ENCODE data around the gene WWC1.

WWC1 gene

DNA sequence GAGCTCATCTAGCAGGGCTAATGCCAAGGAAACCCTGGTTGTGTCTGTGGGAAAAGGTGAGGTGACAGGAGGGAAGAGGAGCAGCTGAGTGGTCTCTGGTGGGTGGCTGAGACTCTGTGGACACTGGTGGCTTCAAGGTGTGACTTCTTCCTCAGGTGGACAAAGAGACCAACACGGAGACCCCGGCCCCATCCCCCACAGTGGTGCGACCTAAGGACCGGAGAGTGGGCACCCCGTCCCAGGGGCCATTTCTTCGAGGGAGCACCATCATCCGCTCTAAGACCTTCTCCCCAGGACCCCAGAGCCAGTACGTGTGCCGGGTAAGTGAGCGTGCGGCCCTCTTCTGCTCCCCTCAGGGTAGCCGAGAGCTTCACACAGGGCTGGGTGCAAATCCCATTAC lies 163.8 kb downstream of the WWC1 start:
- DNase-seq = no peak

DNA sequence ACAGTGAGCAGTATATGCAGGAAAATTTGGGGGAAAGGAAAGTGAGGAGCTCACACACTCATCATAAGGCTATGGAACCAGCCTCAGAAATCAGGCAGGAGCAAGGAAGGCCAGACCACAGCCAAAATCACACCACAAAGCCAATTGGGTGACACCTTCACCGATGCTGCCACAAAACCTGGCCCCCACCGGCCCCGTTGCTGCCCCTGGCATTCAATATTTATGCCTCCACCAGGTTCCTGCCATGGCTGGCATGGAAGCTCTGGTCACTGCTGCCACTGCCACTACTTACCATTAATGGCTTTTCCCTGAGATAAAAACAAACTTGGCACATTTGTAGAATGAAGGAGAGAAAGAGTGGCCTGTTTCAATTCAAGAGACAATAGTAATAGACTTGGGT lies 166.1 kb downstream of the WWC1 start:
- DNase-seq = no peak

DNA sequence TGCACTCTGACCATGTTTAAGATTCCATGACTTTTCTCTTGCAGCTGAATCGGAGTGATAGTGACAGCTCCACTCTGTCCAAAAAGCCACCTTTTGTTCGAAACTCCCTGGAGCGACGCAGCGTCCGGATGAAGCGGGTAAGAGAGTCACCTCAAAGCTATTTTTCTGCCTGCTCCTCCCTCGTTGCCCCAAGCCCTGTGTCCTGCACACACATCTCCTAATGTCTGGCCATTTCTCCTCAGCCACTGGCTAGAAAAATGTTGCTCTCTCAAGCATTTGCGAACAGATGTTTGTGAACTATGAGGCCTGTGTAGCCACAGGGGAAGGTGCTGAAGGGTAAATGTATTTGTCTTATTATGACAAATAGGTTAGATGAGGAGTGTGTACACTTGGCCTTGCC lies 169.2 kb downstream of the WWC1 start:
- no peak for DNase-seq

DNA sequence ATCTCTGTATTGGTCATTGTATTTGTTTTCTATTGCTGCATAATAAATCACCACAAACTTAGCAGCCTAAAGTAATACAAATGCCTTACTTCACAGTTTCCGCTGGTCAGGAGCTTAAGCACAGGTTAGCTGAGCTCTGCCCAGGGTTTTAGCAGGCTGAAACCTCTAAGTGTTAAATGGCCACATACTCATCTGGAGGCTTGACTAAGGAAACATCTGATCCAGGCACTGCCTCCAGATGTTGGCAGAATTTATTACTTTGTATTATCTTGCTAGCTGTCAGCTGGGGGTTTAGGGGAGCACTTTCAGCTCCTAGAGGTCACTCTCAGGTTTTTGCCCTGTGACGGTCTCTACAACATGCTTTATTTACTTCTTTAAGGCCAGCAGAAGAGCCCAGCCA lies 171.6 kb downstream of the WWC1 start:
- DNase-seq = no peak

DNA sequence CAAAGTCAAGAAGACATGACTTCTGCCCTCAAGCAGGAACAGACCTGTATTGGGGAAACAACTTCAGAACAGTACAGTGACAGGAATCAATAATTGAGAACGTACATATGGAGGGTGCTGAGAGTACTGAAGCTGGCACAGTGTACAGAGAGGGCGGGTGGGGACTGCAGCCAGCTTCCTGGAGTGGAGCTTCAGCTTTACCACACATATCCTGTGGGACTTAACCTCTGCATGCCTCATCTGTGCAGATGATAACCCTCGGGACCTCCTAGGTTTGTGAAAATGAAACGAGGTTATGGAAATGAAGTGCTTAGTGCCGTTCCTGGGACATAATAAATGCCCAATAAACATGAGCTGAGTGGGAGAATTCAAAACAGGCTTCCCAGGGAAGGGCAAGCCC lies 172.8 kb downstream of the WWC1 start:
- no peak for DNase-seq

DNA sequence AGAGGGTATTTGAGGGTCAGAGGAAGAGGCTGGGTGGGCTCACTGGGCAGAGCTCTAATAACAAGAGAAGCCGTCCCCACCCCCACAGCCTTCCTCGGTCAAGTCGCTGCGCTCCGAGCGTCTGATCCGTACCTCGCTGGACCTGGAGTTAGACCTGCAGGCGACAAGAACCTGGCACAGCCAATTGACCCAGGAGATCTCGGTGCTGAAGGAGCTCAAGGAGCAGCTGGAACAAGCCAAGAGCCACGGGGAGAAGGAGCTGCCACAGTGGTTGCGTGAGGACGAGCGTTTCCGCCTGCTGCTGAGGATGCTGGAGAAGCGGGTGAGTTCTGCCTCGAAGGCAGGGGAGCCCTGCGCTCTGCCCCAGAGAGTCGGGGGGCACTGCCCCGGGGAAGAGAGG lies 173.2 kb downstream of the WWC1 start:
- DNase-seq = no peak

DNA sequence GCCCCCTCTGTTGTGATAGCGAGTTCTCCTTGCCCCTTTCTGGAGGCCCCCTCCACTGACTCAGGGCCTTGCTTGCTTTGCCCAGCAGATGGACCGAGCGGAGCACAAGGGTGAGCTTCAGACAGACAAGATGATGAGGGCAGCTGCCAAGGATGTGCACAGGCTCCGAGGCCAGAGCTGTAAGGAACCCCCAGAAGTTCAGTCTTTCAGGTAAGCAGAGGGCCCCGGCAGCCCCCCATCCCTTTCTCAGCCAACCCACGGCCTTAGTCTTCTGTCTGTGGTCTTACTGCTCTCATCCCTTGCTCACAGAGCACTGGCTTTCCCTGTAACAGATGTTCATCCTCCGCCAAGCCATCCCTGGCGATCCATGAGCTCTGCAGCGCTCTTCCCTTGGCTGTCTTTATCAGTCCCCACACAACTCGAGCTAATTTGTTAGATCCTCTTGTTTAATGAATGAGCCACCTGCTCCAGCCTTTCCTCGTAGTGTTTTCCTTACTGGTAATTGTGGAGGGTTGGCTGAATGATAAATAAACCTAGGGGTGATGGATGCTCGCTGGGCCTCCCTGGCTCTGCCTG lies 176.4 kb downstream of the WWC1 start:
- DNase-seq = no peak

DNA sequence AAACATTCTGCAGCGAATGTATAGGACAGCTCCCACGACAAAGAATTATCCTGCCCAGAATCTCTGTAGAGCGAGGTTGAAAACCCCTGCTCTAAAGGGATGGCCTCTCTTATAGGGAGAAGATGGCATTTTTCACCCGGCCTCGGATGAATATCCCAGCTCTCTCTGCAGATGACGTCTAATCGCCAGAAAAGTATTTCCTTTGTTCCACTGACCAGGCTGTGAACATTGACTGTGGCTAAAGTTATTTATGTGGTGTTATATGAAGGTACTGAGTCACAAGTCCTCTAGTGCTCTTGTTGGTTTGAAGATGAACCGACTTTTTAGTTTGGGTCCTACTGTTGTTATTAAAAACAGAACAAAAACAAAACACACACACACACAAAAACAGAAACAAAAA lies 177.4 kb downstream of the WWC1 start:
- no peak for DNase-seq

DNA sequence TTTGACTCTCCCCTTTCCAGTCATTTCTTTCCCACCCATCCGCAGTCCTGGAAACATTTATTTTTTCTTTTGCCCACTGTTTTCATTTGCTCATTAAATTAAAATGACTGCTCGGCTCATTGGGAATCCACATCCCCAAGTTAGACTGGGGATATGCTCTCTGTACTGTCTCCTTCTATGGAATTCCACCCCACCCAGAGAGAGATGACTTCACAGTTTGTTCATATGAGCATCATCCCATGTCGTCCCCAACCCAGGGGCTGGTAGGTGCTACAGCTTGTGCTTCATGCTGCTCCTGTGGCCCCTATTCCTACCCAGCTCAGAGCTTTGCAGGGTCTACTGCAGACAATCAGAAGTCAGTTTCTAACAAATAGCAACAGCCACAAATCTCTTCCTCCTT lies 178.4 kb downstream of the WWC1 start:
- no peak for DNase-seq

DNA sequence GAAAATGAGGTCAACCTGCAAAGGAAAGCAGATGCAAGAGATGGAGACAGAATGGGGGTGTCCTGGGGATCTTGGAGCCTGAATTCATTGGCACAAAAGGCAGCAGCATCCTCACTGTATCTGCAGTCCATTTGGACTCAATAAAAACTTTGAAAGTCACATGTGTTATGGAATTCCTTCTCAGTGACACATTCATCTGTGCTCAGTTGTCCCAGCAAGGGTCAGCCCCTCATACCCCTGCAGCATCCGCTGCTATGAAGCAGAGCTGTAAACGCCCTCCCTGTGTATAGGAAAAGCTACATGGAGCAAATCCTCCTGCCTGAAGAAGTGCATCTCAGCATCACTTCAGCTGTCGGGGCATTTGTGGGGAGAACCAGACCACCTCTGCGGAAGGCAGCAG lies 180.3 kb downstream of the WWC1 start:
- DNase-seq = no peak

DNA sequence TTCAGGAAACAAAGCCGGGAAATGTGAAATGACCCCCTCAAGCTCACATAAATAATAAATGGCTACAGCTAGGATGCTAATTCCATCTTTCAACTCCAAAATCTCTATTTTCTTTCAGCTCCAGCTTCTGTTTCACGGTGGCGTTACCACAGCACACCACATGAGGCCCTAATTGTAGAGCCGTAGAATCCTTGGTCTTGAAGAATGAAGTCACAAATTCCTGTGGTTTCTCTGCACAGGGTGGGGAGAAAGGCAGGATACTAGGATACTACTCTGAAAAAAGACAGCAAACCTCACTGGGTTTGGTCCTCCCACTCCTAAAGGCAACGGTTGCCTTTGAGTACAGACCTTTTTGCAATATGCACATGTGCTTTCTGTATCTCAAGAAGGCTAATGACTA lies 180.9 kb downstream of the WWC1 start:
- no peak for DNase-seq

DNA sequence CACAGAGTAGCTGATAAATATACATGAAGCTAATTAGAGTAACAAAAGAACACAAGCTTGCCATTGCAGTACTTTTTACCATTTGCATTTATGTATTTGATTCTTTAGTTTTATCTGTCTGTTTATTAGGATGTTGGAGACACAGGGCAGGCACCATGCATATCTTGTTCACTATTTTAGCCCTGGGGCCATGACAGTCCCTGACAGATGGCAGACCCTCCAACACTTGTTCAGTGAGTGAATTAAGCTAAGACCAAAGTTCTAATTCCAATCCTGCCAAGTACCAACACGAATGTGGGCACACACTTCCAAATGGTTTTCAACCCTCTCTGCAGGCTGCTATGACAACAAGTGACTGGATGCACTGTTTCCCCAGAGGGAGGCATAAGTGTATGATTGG lies 182.9 kb downstream of the WWC1 start:
- no peak for DNase-seq

DNA sequence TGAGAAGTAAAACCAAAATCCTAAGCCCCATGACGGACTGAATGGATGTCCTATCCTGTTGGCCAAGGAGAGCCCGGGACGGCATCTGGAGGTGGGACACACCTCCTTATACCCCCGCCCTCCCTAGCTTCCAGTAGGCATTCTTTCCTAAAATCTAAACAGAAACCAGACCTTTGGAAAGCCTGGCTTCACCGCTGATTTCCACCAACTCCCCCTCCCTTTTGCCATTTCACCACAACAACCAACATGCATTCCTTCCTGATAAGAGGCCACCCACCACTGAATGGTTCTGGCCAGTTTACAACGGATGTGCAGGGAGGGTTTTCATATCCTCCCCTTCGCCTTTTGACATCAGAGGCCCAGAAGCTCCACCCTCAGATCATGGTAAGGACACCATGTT lies 185.6 kb downstream of the WWC1 start:
- no peak for DNase-seq

DNA sequence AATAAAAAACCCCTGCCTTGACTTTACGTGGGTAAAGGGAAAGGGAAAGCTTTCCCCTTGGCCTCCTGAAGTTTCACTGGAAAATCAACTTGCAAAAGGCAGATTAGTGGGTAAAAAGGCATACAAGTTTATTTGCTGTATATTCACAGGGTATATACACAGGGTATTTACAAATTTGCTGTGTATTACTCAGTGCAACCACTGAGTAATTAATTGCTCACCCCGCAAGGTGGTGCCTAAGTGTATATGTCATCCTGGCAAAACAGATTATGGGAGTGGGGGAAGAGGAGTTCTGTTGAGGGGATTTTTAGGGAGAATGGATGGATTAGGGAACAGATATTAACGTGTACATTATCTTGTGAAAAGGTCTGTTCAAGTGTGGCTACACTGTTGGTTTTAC lies 187.7 kb downstream of the WWC1 start:
- DNase-seq = no peak

DNA sequence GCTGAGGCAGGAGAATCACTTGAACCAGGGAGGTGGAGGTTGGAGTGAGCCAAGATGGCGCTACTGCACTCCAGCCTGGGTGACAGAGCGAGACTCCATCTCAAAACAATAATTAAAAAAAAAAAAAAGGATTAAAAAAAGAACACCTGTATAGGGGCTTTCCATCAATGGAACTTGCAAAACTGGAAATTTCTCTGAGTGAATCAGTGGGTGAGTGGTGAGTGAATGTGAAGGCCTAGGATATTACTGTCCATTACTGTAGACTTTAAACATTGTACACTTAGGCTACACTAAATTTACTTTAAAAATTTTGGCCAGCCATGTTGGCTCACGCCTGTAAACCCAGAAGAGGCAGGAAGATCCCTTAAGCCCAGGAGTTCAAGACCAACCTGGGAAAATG lies 189.2 kb downstream of the WWC1 start:
- DNase-seq = no peak

DNA sequence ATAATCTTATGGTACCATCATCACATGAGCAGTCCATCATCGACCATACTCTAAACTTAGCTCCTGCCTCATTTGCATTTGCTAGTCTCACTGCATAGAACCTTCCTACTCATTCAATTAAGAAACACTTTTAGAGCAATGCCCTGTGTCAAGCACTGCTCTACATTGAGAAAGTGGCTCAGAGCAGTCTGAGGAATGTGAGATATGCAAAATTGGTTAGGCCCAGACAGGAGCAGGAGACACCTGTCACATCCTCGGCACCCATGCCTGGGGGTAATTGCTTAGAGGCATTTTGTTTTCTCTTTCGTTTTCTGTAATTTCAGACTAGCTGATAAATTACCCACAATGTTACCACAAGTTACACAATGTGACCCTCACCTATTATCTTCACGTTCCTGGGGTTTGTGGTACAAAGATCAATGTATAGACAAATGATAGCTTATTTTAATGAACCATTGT lies 189.9 kb downstream of the WWC1 start:
- no peak for DNase-seq

DNA sequence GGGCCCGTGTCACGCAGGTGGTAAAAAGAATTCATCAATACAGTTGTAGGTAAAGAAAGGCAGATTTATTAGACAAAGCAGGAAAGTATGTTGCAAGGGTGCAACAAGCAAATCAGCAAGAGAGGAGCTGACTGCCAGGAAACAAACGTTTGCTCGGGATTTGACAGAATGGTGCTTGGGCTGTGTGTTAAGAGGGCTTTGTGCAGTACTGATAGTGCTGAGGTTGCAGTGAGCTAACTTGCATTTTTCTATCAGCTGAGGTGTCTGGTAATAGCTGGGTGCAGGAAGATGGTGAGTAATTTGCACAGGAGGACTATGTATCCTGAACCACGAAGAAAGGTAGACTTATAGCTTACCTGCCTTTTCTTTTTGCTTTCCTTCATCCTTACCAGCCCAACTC lies 190.9 kb downstream of the WWC1 start:
- DNase-seq = no peak

DNA sequence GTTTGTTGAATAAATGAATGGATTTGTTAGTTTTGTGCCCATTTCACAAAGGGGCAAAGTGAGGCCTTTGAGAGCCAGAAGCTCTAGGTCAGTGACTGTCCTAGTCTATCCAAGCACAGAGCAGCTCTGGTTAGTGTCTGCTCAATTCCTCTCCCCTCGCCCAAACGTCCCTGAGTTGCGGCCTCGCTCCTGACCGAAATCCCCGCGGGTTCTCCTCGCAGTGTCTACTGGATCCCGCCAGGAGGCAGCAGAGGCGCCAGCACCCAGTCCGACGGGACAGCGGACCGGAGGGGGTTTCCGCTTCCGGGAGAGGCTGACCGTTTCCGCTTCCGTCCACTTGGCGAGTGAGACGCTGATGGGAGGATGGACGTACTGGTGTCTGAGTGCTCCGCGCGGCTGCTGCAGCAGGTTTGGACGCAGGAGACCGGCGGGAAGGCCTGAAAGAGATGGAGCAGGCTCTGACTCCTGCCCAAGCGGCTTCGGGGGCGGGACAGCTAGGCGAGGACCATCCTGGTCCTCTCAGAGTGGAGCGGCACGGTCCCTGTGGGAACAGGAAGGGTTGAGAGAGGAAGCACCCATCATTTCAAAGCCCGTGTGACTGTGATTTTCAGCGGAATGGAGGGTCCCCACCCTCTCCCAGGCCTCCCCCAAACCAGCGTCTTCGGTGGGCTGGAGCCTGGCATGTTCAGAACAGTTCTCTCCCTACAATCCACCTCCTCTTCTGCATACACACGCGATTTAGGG lies 194.9 kb downstream of the WWC1 start, which contains the start of gene RARS1:
Gene RARS1 (plus strand): TSS at position 336 of the 744 bp plus-strand sequence. CDS start 28 bp downstream, at position 364.
- DNase-seq = peak; percentile 93

DNA sequence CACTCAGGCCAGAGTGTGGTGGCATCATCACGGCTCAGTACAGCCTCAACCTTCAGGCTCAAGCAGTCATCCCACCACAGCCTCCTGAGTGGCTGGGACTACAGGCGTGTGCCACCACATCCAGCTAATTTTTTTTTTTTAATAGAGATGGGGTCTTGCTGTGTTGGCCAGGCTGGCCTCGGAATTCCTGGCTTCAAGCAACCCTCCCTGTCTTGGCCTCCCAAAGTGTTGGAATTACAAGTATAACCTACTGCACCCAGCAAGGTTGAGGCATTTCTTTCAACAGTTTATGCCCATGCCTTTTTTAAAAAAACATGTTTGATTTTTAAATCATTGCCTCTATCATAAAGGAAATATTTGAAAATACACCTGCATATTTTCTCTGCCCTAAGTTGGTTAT lies 197.6 kb downstream of the WWC1 start:
- DNase-seq = no peak

DNA sequence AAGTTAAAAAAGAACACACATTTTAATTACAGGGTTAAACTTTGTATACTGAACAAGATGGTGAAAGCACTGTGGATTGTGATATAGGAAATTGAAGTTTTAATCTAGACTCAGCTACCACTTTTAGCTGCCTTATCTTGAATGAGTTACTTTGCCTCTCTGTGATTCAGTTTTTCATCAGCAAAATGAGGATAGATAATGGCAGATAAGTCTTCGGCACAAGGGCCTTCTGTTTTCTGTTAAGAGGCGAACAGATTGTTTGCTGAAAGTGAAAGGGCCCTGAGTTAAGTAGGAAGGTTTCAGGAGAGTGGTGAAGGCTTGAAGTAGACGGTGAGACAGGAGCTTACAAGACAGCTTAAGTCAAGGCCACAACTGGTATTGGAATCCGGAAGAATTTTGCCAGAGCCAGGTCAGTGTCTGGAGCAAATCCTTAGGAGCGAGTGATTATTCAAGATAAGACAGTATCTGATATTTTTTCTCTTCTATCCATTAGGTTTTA lies 202.7 kb downstream of the WWC1 start:
- no peak for DNase-seq

DNA sequence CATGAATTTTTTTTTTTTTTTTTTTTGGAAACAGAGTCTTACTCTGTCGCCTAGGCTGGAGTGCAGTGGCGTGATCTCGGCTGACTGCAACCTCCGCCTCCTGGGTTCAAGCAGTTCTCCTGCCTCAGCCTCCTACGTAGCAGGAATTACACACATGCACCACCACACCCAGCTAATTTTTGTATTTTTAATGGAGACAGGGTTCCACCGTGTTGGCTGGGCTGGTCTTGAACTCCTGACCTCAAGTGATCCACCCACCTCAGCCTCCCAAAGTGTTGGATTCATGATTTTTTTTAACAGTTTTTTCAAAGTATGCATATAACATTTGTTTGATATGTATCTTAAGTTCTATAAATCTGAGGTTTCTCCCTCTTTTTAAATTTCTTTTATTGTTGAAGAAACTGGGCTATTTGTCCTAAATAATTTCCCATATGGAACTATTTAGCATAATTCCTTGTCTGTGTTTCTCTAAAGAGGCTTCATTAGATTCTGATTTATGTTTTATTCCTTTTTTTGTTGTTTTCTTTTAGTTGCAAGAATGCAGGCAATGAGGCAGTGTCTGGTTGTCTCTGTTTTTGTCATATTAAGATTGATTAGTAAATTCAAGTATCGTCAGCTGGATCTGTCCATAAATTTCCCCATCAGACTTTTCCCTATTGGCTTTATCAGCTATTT lies 211.3 kb downstream of the WWC1 start:
- DNase-seq = no peak

DNA sequence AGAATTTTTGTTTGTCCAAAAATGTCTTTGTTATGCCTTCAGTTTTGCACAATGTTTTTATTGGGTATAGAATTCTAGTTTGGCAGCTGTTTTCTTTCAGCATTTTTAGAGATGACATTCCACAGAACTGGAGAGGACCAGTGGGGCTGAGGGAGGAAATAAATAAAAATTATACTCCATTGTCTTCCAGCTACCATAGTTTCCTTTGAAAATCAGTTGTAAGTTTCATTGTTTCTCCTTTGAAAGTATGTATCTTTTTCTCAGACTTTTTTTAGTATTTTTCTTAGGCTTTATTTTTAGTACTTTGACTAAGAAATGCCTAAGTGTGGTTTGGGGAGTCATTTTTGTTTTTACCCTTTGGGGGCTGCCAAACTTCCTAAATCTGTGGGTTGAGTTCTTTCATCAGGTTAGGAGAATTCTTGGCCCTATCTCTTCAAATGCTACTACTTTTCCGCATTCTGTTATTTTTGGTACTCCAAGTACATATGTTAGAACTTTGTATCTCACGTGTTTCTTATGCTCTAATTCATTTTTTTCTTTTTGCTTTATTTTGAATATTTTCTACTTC lies 222.5 kb downstream of the WWC1 start:
- DNase-seq = no peak
